HG03039 (cell line): ENCODE results near the gene IBA57.

Source experiments
- ATAC-seq: cut with Tn5 transposase; IDR thresholded peaks from one replicate; pipeline ENCODE4 v1.9.1; 2021; ENCODE audit warnings: mild to moderate bottlenecking, moderate library complexity; ENCODE audit not compliant: unreplicated experiment

Gene IBA57

DNA sequence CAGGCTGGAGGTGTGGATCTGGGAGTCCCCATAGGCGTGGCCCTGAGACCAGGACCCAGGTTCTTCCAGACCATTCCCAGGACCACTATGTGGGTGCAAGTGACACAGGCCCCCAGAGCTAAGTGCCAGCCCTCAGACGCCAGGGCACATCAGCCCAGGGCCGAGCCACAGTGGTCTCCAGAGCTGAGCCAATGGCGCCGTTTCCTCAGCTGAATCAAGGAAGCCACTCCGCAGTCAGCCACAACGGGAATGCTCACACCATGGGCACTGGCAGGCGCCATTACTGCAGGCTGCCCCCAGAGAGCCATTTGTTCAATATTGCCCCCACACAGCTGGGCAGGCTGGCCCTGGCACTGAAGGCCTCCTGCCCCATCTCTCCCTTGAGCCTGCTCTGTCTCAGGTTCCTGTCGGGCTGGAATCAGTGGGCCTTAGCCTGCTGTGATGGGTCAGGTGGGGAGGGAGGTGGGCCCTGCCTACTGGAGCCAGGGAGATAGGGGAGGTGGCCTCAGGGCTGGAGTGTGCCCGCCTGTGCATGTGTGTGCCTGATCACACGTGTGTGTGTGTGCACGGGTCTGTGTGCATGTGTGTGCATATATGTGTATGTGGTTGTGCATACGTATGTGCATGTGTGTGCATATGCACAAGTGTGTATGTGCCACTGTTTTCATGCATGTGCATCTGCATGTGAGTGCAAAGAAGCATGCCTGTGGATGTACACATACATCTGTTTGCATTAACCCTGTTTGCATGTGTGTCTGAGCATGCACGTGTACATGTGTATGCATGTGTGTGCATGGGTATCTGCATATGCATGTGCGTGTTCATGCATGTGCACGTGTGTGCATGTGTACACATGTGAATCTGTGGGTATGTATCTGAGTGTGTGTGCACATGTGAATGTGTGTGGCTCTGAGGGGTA lies 9.7 kb upstream of the IBA57 start:
- no peak for ATAC-seq

DNA sequence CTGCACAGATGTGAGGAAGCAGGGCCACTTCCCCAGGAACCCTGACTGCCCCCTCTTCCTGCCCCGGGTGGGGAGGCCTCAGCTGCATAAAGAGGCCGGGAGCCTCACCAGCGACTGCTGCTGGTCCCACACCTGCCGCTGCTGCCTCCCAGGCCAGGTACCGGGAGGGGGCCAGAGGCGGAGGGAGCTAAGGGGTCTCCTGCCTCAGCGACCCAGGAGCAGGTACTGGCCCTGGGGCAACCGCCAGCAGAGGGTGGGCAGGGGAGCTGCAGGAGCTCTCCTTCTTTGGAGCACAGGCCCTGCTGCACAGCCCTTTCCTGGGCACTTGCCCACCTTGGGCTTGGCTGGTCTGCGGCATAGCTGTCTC lies 9.1 kb upstream of the IBA57 start:
- ATAC-seq = no peak

DNA sequence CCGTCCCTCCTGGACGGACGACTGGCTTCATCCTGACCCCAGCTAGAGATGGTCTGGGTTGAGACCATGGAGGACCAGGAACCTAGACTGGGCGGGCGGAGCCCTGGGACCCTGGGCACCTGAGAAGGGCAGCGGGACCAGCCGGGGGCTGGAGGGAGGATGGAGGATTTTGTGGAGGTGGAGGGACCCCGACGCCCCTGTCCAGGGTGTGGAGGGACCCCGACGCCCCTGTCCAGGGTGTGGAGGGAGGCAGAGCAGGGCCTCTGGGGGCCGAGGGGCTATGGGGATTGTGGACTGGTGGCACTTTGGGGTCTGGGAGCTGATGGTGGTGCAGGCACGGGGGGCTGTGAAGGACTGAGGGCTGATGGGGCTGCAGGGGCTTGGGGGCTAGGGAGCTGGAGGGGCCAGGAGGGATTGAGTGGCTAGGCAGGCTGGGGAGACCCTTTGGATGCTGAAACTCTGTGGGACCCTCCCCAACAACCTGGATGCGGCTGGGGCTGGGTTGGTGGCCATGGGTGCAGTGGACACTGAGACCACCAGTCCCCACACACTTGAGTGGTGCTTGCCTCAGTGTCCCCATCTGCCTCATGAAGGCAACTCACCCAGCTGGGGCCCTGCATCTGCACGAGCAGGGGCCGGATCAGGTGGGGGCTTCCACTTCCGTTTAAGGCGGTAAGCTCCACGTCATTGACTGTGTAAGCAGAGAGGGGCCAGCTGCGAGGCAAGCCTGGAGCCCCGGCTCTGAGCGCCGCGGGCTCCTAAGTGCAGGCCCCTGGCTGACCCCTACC lies 8.5 kb upstream of the IBA57 start:
- no peak for ATAC-seq

DNA sequence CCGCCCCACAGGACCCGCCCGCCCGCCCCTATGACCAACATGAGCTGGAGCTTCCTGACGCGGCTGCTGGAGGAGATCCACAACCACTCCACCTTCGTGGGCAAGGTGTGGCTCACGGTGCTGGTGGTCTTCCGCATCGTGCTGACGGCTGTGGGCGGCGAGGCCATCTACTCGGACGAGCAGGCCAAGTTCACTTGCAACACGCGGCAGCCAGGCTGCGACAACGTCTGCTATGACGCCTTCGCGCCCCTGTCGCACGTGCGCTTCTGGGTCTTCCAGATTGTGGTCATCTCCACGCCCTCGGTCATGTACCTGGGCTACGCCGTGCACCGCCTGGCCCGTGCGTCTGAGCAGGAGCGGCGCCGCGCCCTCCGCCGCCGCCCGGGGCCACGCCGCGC lies 7.9 kb upstream of the IBA57 start:
- ATAC-seq = no peak

DNA sequence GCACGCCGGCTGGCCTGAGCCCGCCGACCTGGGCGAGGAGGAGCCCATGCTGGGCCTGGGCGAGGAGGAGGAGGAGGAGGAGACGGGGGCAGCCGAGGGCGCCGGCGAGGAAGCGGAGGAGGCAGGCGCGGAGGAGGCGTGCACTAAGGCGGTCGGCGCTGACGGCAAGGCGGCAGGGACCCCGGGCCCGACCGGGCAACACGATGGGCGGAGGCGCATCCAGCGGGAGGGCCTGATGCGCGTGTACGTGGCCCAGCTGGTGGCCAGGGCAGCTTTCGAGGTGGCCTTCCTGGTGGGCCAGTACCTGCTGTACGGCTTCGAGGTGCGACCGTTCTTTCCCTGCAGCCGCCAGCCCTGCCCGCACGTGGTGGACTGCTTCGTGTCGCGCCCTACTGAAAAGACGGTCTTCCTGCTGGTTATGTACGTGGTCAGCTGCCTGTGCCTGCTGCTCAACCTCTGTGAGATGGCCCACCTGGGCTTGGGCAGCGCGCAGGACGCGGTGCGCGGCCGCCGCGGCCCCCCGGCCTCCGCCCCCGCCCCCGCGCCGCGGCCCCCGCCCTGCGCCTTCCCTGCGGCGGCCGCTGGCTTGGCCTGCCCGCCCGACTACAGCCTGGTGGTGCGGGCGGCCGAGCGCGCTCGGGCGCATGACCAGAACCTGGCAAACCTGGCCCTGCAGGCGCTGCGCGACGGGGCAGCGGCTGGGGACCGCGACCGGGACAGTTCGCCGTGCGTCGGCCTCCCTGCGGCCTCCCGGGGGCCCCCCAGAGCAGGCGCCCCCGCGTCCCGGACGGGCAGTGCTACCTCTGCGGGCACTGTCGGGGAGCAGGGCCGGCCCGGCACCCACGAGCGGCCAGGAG lies 7.2 kb upstream of the IBA57 start:
- ATAC-seq = no peak

DNA sequence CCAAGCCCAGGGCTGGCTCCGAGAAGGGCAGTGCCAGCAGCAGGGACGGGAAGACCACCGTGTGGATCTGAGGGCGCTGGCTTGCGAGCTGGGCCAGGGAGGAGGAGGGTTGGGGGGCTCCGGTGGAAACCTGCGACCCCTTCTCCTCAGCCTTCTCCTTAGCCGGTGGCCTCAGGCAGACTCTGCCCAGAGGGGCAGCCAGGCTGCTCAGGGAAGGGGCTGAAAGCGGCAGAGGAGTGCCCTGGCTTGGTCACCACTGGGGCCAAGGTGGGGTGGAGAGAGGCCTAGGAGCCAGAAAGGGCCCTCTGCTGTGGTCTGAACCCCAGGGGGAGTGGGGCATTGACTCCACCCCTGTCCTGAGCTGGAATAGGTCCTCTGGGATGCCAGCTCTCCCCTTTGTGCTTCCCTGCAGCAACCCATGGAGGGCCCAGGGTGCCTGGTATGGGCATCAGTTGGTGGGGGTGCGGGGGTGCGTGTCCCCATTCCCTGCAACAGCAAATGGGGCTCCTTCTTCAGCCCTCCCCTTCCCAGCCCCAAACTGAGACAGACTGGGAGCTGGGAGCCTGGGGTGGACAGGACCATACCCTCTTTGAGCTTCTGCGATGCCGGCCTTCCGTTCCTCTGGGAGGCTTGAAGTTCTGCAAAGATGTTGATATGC lies 6.5 kb upstream of the IBA57 start:
- no peak for ATAC-seq

DNA sequence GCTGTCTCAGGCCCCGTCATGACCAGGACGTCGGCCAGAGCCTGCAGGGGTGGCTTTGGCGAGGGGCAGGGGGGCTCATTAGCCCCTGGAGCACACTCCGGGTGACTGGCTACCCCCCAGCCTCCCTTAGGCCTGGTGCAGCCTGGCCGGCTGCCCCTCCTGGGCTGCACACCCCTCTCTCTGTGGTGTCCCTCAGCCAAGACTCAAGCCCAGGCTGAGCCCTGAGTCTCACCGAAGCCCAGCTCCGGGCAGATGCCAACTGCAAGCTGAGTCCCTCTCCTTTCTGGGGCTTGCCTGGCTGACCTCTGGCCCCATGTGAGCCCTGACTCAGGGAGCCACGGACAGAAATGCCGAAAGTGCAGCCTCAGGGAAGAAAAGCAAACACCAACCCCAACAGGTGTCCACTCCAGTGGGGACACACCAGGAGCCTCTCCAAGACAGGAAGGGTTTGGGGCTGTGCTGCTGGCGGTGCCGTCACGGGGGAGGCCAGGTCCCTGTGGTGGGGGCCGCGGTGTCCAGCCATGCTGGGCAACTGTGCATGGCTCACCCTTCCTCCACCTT lies 5.3 kb upstream of the IBA57 start:
- ATAC-seq = no peak

DNA sequence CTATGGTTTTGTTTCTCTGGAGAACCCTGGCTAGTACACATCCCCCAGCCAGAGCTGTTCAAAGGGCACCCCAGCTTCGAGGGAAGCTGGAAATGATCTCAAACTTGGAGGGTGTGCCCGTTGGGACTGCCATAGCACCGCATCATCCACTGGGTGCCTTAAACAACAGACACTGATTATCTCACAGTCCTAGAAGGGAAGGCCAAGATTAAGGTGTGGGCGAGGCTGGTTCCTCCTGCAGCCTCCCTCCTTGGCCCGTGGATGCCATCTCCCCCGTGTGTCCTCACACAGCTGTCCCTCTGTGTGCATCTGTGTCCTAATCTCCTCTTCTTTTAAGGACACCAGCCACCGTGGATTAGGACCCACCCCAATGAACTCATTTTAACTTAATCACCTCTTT lies 4.2 kb upstream of the IBA57 start:
- no peak for ATAC-seq

DNA sequence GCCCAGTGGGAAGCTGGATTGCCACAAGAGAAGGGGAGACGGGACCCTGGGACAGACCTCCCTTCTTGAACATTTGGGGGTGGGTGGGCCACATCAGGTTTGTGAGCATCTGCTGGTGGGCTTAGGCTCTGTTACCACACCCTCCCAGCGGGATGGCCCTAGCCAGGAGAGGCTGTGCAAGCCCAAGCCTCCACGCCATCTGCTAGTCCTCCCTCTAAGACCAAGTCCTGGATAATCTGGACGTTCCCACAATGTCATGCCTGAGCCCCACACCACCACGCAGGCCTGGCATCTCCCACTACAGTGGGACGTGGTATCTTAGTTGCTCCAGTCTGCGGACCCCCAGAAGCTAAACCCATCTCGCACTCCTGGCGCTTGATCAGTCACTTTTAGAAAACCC lies 3.7 kb upstream of the IBA57 start:
- ATAC-seq = no peak

DNA sequence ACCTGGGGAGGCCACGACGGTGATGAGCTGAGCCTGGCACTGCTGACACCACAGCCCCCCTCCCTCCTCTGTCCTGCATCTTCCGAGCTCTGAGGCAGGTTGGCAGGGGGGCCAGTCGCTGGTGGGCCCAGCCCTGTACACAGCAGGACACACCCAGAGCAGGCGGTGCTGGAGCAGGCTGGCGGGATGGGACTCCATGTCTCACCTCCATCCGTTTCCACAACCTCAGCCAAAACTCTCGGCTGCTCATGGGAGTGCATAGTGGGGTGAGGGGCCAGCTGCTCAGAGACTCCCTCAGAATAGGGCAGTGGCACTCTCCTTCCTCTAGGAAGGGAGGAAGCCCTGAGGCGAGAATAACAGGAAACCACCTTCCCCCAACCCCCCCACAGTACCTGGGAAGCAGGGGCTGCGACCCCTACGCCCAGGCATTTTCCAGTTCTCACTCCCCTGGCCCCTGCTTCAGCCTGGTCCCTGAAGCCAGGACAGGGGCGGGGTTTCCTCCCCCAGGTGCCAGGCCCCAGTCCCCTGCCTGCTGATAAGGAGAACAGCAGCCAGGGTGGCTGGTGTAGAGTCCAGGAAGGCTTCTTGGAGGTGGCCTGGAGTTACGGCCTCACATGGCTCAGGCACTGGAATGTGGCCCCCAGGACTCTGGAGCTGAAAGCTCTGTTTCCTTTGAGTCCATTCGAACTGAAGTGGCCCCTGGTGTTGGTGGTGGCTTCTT lies 3.2 kb upstream of the IBA57 start:
- ATAC-seq = no peak

DNA sequence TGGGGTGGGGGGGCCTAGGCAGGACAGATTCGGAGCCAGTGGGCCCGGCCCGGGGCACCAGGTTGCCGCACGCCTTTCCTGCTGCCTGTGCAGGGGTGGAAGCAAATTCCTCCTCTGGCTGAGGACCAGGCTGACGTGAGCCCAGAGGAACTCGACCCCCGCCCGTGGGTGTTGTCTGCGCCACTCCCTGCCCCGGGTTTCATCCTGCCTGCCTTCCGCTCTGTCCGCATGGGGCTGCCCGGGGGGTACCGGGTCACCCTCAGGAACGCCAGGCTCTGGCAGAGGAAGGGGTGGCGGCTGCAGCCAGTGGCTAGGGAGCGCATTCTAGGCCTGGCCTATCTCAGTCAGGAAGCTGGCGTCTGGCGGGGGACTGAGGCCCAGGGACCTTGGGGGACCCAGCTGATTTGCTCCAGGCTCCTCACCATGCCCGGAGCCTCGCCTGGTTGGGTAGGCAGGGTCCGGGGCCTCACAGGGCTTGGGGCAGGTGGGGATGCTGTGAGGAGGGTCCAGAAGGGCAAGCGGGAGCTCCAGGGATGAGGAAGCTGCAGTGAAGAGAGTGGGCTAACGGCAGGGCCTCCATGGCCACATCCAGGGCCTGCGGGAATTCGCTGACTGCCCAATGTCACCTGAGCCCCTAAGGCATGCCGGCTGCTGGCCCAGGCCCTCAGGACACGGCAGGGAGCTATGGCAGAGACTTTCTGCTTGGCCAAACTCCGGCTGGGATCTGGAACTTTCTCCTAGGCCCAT lies 2.4 kb upstream of the IBA57 start:
- no peak for ATAC-seq

DNA sequence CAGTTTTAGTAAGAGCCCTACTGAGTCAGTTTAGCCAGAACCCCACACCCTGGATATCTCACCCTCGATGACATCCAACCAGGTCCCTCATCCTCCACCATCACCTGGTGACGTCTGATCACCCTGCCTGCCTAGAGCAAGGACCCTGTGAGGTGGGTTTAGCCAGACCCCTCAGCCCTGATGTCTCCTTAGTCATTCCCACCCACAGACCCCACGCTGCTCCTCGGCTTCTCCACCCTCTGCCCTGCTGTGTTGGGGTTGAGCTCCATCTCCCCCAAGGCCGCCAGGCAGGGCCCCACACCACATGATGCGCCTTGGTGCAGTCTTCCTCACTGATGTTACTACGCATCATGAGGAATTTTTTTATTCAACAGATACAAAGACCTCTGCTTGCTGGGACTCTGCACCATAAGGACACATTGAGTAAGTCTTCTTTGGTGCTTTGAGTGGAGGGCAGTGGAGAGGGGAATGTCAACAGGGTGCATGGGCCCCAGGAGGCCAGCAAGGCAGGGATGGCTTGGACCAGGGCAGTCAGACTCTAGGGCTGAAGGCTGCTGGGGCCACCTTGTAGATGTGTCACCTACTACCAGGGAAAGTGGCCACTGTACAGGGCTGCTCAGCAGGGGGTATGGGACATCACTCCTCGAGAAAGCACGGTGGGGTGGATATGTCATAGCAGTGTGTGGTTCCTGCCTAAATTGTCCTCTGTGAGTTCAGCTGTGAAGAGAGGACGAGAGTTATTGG lies 1.7 kb upstream of the IBA57 start:
- ATAC-seq = no peak

DNA sequence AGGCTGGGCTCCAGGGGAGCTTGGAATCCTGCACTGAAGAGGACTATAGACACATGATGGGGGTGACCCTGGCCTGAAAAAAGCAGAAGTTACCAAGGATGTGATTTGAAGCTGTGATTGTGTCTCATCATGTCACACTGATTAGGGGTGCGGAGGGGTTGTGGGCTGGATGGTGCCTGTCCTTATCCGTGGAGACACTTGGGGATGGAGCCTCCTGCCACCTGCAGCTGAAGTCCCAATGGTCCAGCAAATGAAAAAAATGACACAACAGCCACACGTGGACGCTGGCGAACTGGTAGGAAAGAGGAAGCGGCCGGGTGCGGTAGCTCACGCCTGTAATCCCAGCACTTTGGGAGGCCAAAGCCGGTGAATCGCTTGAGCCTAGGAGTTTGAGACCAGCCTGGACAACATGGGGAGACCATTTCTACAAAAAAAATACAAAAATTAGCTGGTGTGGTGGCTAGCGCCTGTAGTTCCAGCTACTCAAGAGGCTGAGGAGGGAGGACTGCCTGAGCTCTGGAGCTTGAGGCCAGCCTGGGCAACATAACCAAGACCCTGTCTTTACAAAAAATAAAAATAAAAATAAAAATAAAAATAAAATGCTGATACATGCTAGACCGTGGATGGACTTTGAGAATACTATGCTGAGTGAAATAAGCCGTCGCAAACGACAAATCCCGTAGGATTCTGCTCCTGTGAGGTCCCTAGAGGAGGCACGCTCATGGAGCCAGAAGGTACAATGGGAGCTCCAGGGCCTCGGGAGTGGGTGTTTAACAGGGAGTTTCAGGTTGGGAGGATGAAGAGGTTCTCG lies 838 bp upstream of the IBA57 start:
- ATAC-seq = no peak

DNA sequence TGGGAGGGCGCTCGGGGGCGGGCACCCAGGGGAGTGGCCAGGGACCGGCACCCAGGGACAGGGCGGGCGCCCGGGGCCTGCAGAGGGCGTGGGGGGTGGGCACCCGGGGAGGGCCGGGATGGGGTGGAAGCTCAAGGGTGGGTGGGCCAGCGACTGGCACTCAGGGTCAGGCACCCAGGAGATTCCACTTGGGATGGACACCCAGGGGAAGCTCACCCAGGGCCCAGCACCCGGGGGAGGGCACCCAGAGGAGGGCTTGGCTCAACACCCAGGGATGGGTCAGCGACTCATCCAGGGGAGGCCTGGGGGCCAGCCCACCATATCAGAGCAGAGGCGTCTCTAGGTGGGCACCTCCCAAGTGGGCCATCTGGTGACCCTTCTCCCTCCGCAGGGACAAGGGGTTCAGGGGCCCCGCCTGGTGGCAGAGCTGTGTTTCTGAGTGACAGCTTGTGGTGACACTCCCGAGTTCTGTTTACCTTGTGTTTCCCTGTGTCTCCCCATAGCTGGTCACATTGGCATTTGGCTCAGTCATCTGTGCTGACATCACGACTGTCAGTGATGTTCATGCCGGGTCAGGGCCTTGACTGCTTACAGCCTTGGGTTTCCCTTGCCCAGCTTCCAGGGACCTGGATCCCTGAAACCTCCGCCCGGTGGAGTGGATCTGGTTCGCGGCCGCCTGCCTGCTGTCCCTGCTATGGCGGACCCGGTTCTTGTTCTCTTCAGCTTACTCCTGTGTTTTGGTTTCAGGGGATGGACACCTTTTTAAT lies 749 bp downstream of the IBA57 start:
- ATAC-seq = peak; percentile 13

DNA sequence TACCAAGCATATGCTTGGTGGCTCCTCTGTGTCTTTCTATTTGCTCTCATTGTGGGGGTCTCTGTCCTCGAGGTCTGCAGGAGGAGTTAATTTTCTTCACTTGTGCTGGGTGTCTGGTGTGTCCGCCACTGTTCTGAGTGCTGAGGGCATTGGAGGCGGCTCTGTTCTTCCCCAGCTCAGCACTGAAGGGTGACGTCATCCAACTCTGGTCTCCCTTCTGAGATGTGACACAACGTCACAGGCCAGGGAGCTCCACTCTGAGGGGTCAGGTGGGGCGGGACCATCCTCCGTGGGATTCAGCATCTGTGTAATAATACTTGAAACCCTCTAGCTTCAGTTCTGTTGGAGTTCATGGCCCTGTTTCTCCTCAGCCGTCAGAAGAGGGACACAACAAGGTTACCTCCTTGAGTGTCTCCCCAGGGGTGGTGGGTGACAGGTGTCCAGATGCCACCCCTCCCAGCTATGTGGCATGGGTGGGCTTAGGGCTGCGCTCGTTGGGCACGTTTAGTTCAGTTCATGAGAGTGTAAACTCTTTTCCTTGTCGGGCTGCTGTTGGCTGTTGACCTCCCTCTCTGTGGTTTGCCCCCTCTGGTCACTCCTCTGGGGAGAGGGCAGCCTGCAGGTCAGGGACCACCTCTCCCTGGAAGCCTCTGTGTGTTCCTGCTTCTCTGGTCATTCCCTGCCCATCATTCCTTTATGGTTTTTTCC lies 3.1 kb downstream of the IBA57 start:
- ATAC-seq = no peak

DNA sequence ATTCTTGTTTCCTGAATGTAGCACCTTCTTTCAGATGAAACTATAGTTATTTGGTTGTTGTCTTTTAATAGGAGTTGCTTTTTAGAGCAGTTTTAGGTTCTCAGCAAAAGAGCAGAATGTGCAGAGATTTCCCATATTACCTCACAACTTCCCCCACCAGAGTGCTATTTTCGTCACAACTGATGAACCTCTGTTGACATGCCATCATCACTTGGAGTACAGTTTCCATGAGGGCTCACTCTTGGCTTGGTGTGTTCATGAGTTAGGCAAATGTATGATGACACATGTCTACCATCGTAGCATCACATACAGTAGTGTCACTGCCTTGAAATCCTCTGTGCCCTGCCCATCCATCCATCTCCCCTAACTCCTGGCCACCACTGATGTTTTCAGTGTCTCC lies 3.7 kb downstream of the IBA57 start:
- ATAC-seq = no peak
